Measurements from ENCODE around the gene RUNX3. TPM values are rescaled to one million over a fixed set of nuclear protein-coding genes. Genes with fewer than 3 reads are reported as not detected.

Gene RUNX3
- total RNA-seq, 1 experiment from 2014 or later: 22.6 TPM

- TF ChIP-seq ATF3 (IDR thresholded peaks at IDR 0.05) (no peak), CTCF (IDR thresholded peaks at IDR 0.05 in 2 of 3, conservative IDR thresholded peaks at IDR 0.05 in 1 of 3; ENCODE audit: borderline replicate concordance in 1 of 3, insufficient read depth in 1 of 3, low read depth in 2 of 3, low read length in 2 of 3) (no peak), ZFX (IDR thresholded peaks at IDR 0.05) (no peak), MAX (IDR thresholded peaks at IDR 0.05) (no peak), TCF7L2 (IDR thresholded peaks at IDR 0.05; ENCODE audit: borderline replicate concordance, extremely low read depth, insufficient read depth, insufficient read length) (no peak)
These were observed 18.4 kb downstream of the RUNX3 start (continued) for GRCh38 chr1:24911651-24912155.

GRCh38 chr1:24910751-24911650 lies 19.1 kb downstream of the RUNX3 start:
- Histone ChIP-seq H3K79me2 (ENCODE audit: insufficient read depth, low read length) (no peaks in the 10 kb centered on the region), H3K9me2 (ENCODE audit: insufficient read depth) (no peaks in the 10 kb centered on the region), H3K9ac (ENCODE audit: low read length) (no peak overlapping the region), H2AFZ (ENCODE audit: low read depth, low read length, poor library complexity, severe bottlenecking) (no peak overlapping the region), H3K36me3 (ENCODE audit: control insufficient read depth in 1 of 2, insufficient read depth in 2 of 2, low read length in 2 of 2) (peaks cover 0 to 5% of the 10 kb centered on the region in 2 experiments; a peak in 1 of 4 replicates), H3K4me3 (replicated peaks in 1 of 2; ENCODE audit: low read depth in 1 of 2, low read length in 2 of 2) (no peak overlapping the region), H3K27ac (ENCODE audit: low read depth, low read length) (no peak overlapping the region), H3K27me3 (ENCODE audit: insufficient read depth, low read length) (no peaks in the 10 kb centered on the region), H4K20me1 (ENCODE audit: insufficient read depth) (no peaks in the 10 kb centered on the region), H3K4me1 (ENCODE audit: control insufficient read depth in 1 of 2, insufficient read depth in 2 of 2, low read length in 2 of 2) (no peaks in the 10 kb centered on the region), H3K9me3 (ENCODE audit: control insufficient read depth in 1 of 2, insufficient read depth in 1 of 2, low read depth in 1 of 2, low read length in 2 of 2) (no peaks in the 10 kb centered on the region; a peak in 1 of 4 replicates), H3K4me2 (ENCODE audit: low read length) (no peak overlapping the region)
- CTCF ChIA-PET: interaction anchor here (0.6 kb wide), 1 partner anchor 16 kb away, joined by 5 read pairs; no protein-coding TSS in a partner anchor
- intact Hi-C loops (cut with micrococcal nuclease): no loop called here
- no TSS peak for BruUV-seq (replicated peaks)
- no peak for DNase-seq (ENCODE audit: low read depth, low spot score)
- RAD21 ChIA-PET (ENCODE audit: low non-redundant PET in 1 of 2, low total read pairs in 2 of 2, uncharacterized antibody in 2 of 2, unreplicated experiment in 2 of 2): interaction anchor here in 1 of 2 experiments (0.5 kb wide), 1 partner anchor 57 kb away, joined by 3 read pairs; no protein-coding TSS in a partner anchor
- POLR2A ChIA-PET: no interaction called here
- no peak for TF ChIP-seq RAD21 (IDR thresholded peaks at IDR 0.05; ENCODE audit: low read depth)
- TF ChIP-seq SP1 (IDR thresholded peaks at IDR 0.05; ENCODE audit: low read depth): no peak
- TF ChIP-seq CBX3 (IDR thresholded peaks at IDR 0.05; ENCODE audit: low read depth): no peak
- no peak for TF ChIP-seq POLR2A (IDR thresholded peaks at IDR 0.05; ENCODE audit: borderline replicate concordance, extremely low read depth, insufficient read depth, insufficient read length)
- no peak for TF ChIP-seq EZH2 (IDR thresholded peaks at IDR 0.05)
- no peak for TF ChIP-seq TCF7L2 (IDR thresholded peaks at IDR 0.05; ENCODE audit: borderline replicate concordance, extremely low read depth, insufficient read depth, insufficient read length)
- TF ChIP-seq SIN3A (IDR thresholded peaks at IDR 0.05; ENCODE audit: low read depth): no peak
- TF ChIP-seq ZBTB33 (IDR thresholded peaks at IDR 0.05; ENCODE audit: extremely low read depth, insufficient replicate concordance, low read length): no peak
- no peak for ATAC-seq
